GM10847 (cell line): ENCODE data around the gene FLVCR2.

Experiments used
- POLR2A ChIP-seq: IDR thresholded peaks from 2 replicates; pipeline ENCODE4 v1.6.1; 2011; ENCODE audit not compliant: insufficient read length; ENCODE audit errors: extremely low read depth

FLVCR2 gene, protein sequence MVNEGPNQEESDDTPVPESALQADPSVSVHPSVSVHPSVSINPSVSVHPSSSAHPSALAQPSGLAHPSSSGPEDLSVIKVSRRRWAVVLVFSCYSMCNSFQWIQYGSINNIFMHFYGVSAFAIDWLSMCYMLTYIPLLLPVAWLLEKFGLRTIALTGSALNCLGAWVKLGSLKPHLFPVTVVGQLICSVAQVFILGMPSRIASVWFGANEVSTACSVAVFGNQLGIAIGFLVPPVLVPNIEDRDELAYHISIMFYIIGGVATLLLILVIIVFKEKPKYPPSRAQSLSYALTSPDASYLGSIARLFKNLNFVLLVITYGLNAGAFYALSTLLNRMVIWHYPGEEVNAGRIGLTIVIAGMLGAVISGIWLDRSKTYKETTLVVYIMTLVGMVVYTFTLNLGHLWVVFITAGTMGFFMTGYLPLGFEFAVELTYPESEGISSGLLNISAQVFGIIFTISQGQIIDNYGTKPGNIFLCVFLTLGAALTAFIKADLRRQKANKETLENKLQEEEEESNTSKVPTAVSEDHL

DNA sequence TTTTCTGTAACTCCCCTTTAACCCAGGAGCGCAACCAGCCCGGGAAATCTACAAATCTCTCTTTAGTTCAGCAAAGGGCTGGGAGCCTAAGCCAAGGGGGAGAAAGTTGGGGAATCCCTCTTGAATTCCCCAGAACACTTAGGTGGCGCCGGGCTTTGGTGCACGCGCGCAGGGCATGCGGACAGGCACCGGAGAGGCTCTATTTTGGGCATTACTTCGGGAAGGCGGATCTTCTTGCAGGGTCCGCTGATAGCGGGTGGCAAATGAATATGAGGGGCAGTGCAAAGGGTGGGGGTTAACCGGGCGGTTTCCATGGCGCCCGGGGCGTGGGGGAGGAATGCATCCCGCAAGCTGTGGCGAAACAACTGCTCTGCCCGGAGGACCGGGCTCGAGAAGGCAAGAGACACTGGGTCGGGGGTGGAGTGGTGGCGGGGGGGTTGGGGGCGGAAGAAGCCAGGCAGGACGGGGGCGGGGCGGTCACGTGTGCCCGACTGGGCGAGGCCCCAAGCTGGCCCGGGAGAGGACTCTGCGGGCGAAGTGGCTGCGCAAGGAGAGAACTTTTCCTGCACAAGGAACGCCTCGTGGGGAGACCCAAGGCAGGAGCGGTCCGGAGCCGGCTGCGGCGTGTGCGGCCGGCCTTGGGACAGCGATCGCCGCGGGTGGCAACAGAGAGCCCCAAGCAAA lies at the start of gene FLVCR2:
TSS of gene FLVCR2 (plus strand) at position 519 of the 684 bp plus-strand sequence. CDS start 353 bp downstream, outside the sequence.
- TF ChIP-seq POLR2A = no peak

- TF ChIP-seq POLR2A = no peak
Observed at GRCh38 chr14:75531256-75531655, 47.2 kb upstream of the FLVCR2 start.

DNA sequence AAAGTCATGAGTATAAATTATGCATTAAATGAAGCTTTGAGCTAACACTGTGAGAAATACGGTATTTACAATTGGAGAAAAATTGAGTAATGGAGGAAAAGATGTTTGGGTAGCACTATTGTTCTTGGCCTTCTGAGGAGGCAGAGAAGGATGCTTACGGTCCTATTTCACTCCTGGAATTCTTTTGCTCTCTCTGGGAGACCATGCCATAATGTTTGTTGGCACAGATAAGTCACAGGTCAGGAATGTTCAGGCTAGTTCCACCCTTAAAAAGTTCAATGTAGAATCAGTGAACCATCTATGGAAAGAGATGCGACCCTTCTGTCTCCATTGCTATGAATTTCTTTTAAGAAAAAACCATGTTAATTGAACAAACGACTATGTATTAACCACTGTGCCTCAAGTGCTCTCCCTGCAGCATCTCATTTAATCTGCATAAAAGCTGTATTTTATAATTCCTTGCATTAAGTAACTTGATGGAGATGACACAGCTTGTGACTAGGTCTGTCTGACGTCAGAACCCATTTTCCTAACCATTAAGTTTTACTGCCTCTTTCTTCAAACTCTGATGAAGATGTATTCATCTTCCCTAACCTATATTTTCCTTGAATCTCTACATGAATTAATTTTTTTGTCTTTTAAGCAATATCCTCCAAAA lies 46.6 kb upstream of the FLVCR2 start:
- TF ChIP-seq POLR2A = no peak

DNA sequence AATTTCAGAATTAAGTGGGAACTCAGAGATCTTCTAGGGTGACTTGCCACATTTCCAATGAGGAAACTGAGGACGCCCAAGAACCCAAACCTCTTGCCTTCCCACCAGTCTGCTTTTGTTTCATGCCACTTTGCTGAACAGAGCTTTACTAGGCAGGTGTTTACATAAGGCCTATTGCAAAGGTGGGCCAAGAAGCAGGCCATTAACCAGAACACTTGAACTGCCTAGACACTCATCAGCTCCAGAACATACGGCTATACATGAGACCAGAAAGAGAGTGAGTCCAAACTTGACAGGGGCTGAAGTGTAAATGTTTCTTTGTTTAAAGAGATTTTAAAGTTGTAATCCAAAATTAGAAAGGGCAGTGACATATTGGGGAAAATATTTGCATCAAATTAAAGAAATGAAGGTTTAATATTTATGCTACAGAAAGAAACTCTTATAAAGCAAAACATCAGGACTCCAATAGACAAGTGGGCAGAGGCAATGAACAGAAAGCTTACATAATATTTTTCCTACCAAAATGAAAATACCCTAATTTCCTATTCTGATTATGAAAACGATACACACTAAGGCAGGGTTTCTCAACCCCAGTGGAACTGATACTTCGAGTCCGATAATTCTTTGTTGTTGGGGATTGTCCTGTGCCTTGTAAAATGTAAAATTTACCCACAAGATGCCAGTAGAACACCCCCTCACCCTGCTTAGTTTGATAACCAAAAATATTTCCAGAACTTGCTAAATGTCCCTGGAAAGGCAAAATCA lies 44.4 kb upstream of the FLVCR2 start:
- TF ChIP-seq POLR2A = no peak

DNA sequence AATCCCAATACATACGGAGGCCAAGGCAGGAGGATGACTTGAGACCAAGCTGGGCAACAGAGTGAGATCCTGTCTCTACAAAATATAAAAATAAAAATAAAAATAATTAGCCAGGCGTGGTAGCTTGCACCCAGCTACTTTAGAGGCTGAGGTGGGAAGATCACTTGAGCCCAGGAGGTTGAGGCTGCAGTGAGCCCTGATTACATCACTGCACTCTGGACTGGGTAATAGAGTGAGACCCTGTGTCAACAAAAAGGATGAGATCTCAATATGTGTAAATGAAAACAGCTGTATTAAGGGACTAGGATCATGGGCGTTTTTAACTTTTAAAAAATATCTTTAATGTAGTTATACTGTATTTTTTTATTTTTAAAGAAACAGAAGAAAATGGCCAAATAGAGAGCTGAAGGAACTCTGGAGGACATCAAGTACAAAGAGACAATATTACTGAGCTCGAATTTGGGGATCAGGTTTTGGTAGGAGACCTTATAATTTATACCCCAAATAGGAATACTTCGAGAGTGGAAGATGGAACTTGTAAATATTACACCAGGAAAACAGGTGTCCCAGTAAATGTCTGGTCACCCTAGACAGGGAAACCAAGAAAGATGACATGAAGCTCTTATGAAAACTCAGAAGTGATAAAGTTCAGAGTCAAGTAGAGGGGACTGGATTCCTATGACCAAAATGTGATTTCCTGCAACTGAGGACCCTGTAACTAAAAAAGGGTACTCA lies 43.1 kb upstream of the FLVCR2 start:
- no peak for TF ChIP-seq POLR2A

DNA sequence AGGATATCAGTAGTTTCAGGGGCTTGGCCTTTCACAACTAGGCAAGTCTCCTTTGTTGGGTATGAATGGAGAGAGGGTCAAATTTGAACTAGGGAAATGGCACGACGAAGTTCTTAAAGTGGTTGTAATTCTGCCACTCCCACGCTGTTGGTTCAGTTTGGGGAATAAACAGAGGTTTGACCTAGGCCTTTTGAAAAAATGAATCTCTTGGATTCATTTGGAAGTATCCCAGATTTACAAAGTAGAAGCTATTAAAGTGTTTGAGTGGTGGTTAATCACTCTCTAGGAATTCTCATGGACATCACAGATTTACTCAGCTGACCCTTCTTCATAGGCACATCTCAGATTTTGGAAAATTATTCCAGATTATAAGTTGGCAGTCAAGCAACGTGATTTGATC lies 41.3 kb upstream of the FLVCR2 start:
- TF ChIP-seq POLR2A = no peak

DNA sequence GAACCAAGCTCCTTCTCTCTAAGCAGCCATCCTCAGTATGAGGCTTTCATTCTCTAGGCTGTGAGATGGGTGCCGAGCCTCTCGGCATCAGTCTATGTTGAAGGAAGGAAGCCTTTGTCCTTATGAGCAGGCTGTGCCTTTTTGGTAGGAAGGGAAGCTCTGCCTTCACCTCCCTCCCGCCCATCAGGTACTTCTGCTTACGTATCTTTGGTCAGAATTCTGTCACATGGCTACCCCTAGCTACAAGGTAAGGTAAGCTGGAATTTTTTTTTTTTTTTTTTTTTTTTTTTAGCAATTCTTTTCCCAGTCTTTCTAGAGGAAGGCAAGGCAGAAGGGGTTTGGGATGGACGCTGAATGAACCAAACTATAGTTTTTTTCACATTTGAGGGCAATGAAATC lies 39.3 kb upstream of the FLVCR2 start:
- TF ChIP-seq POLR2A = no peak

GRCh38 chr14:75539561-75540478 lies 38.6 kb upstream of the FLVCR2 start:
- TF ChIP-seq POLR2A = no peak

- no peak for TF ChIP-seq POLR2A
Observed at GRCh38 chr14:75540479-75540851, 38.0 kb upstream of the FLVCR2 start.

DNA sequence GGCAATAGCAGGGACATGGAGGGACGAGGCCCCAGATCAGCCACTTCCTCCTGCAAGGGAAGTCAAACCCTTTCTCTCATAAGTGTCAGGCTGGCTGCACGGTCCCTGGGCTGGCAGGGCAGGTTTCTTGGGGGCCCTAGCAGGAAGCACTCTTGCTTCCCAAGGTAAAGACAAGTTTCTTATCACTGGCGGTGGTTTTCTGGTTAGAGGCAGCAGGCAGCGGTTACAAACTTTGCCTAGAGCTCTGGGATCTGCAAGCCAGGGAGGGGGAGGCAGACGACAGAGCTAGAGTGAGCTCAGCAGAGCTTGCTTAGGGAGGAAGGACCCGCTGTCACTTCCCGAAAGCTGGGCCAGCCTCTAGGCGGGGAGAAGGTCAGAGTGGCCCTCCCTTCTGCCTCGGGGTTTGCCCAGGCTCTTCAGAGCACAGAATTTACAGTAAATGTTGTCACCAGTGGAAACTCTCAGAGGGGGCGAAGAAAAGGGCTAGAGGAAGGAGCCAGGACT lies 35.8 kb upstream of the FLVCR2 start:
- TF ChIP-seq POLR2A = no peak

GRCh38 chr14:75543253-75543652 lies 35.2 kb upstream of the FLVCR2 start:
- no peak for TF ChIP-seq POLR2A

DNA sequence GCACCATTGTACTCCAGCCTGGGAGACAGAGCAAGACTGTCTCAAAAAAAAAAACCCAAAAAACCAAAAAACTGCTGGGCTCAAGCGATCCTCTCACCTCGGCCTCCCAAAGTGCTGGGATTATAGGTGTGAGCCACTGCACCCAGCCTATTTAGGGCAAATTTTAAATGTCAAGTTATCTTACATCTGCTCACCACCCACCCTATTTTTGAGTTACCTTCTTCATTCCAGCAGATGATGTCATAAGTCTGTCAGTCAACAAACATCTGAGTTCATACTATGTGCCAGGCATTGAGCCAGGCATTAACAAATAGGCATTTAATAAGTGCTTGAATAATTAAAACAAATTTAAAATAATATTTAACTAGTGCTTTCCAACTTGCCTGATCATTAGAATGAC lies 34.6 kb upstream of the FLVCR2 start:
- TF ChIP-seq POLR2A = no peak

- TF ChIP-seq POLR2A = no peak
Observed at GRCh38 chr14:75545907-75546306, 32.5 kb upstream of the FLVCR2 start.
